ENCODE data around the gene SPINK8. TPM values are rescaled to one million over a fixed set of nuclear protein-coding genes. Genes with fewer than 3 reads are reported as not detected.

The SPINK8 gene
- total and polyA plus RNA-seq, 2 donors (not counting 3 experiments of a cell fraction or from before 2014, with no cell fraction given), result not detected

- FAIRE-seq (peak; percentile 52), DNase-seq (ENCODE audit: low read depth, low spot score) (no peak)
- Histone ChIP-seq H3K27me3 (ENCODE audit: control insufficient read depth in 2 of 2, insufficient read depth in 2 of 2, low read length in 2 of 2) (peaks cover 17 to 32% of the 10 kb centered on the region in 2 experiments), H3K36me3 (ENCODE audit: control insufficient read depth in 2 of 2, extremely low read depth in 1 of 2, insufficient read depth in 2 of 2, low read length in 2 of 2) (no peaks in the 10 kb centered on the region), H3K79me2 (ENCODE audit: control insufficient read depth, insufficient read depth, low read length) (no peaks in the 10 kb centered on the region), H2AFZ (ENCODE audit: low read depth, low read length) (no peak overlapping the region), H3K4me3 (replicated peaks in 1 of 3; ENCODE audit: insufficient read depth in 1 of 3, low read depth in 1 of 3, low read length in 3 of 3) (no peak overlapping the region), H4K20me1 (replicated peaks; ENCODE audit: control insufficient read depth, extremely low read depth, insufficient read depth, low read length) (no peaks in the 10 kb centered on the region), H3K4me2 (ENCODE audit: insufficient read depth, low read length) (no peak overlapping the region), H3K27ac (ENCODE audit: insufficient read depth, low read depth, low read length) (no peak overlapping the region), H3K9me1 (replicated peaks; ENCODE audit: control insufficient read depth, extremely low read depth, insufficient read depth, low read length) (no peaks in the 10 kb centered on the region), H3K4me1 (ENCODE audit: control insufficient read depth, extremely low read depth, insufficient read depth, low read length) (no peaks in the 10 kb centered on the region), H3K9ac (replicated peaks; ENCODE audit: extremely low read depth, insufficient read depth, low read length) (no peak overlapping the region), H3K9me3 (replicated peaks; ENCODE audit: control insufficient read depth, insufficient read depth, low read length) (no peaks in the 10 kb centered on the region)
- TF ChIP-seq MYC (IDR thresholded peaks at IDR 0.05; ENCODE audit: low read depth, low read length), result no peak
- TF ChIP-seq JUN (IDR thresholded peaks at IDR 0.05; ENCODE audit: borderline replicate concordance, insufficient read depth, insufficient read length, low read depth), result no peak
- no peak for TF ChIP-seq FOS (IDR thresholded peaks at IDR 0.05; ENCODE audit: borderline replicate concordance, insufficient read depth, low read length)
- no peak for TF ChIP-seq EZH2 (IDR thresholded peaks at IDR 0.05; ENCODE audit: borderline replicate concordance, low read depth, low read length, severe bottlenecking)
- TF ChIP-seq MAX (IDR thresholded peaks at IDR 0.05; ENCODE audit: insufficient read depth, insufficient read length), result no peak
- no TSS peak for BruUV-seq (replicated peaks)
- CTCF ChIA-PET, result no interaction called here
- intact Hi-C loops (cut with micrococcal nuclease) (no loop called here), dilution Hi-C loops (cut with MboI; ENCODE audit: extremely low pct_ligation_motif_present, low sequenced_read_pairs) (no loop called here)
- POLR2A ChIA-PET, result no interaction called here
Measured at GRCh38 chr3:48344867-48345507, 11.5 kb upstream of the SPINK8 start.

DNA sequence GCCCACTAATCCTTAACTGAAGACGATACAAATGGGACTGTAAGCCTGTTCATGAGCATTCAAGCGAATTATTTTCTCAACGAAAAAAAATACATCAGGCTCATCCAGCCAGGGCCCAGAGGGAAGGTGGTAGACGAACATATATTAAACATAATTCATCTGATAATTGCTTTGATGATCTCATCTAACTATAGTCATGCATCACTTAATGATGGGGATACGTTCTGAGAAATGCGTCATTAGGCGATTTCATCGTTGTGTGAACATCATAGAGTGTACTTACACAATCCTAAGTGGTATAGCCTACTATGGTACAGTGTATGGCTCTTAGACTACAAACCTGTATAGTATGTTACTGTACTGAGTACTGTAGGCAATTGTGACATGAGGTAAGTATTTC is 10.0 kb upstream of the SPINK8 start:
- intact Hi-C loops (cut with micrococcal nuclease), result no loop called here
- Histone ChIP-seq H3K9ac (replicated peaks; ENCODE audit: extremely low read depth, insufficient read depth, low read length) (no peak overlapping the region), H3K9me1 (replicated peaks; ENCODE audit: control insufficient read depth, extremely low read depth, insufficient read depth, low read length) (no peaks in the 10 kb centered on the region), H3K27me3 (ENCODE audit: control insufficient read depth in 2 of 2, insufficient read depth in 2 of 2, low read length in 2 of 2) (peaks cover 14 to 23% of the 10 kb centered on the region in 2 experiments), H3K4me2 (ENCODE audit: insufficient read depth, low read length) (no peak overlapping the region), H3K36me3 (ENCODE audit: control insufficient read depth in 2 of 2, extremely low read depth in 1 of 2, insufficient read depth in 2 of 2, low read length in 2 of 2) (no peaks in the 10 kb centered on the region), H3K4me3 (replicated peaks in 1 of 3; ENCODE audit: insufficient read depth in 1 of 3, low read depth in 1 of 3, low read length in 3 of 3) (no peak overlapping the region), H2AFZ (ENCODE audit: low read depth, low read length) (no peak overlapping the region), H3K27ac (ENCODE audit: insufficient read depth, low read depth, low read length) (no peak overlapping the region), H4K20me1 (replicated peaks; ENCODE audit: control insufficient read depth, extremely low read depth, insufficient read depth, low read length) (no peaks in the 10 kb centered on the region), H3K79me2 (ENCODE audit: control insufficient read depth, insufficient read depth, low read length) (no peaks in the 10 kb centered on the region), H3K9me3 (replicated peaks; ENCODE audit: control insufficient read depth, insufficient read depth, low read length) (no peaks in the 10 kb centered on the region), H3K4me1 (ENCODE audit: control insufficient read depth, extremely low read depth, insufficient read depth, low read length) (no peaks in the 10 kb centered on the region)
- POLR2A ChIA-PET, result no interaction called here
- BruUV-seq (replicated peaks), result no TSS peak
- DNase-seq (ENCODE audit: low read depth, low spot score) (no peak), FAIRE-seq (no peak)
- dilution Hi-C loops (cut with MboI; ENCODE audit: extremely low pct_ligation_motif_present, low sequenced_read_pairs), result no loop called here
- TF ChIP-seq MYC (IDR thresholded peaks at IDR 0.05; ENCODE audit: low read depth, low read length) (no peak), FOS (IDR thresholded peaks at IDR 0.05; ENCODE audit: borderline replicate concordance, insufficient read depth, low read length) (no peak), GATA2 (IDR thresholded peaks at IDR 0.05; ENCODE audit: insufficient read depth, insufficient read length, low read depth, low read length) (no peak), JUN (IDR thresholded peaks at IDR 0.05; ENCODE audit: borderline replicate concordance, insufficient read depth, insufficient read length, low read depth) (no peak), POLR2AphosphoS5 (IDR thresholded peaks at IDR 0.05; ENCODE audit: insufficient read depth, low read depth, low read length) (no peak), EZH2 (IDR thresholded peaks at IDR 0.05; ENCODE audit: borderline replicate concordance, low read depth, low read length, severe bottlenecking) (no peak), POLR2A (IDR thresholded peaks at IDR 0.05; ENCODE audit: low read depth, low read length) (no peak), CTCF (IDR thresholded peaks at IDR 0.05; ENCODE audit: extremely low read depth in 1 of 2, insufficient read depth in 1 of 2, low read depth in 1 of 2, low read length in 2 of 2) (no peak), MAX (IDR thresholded peaks at IDR 0.05; ENCODE audit: insufficient read depth, insufficient read length) (no peak)
- CTCF ChIA-PET, result interaction anchor here (0.8 to 1.5 kb wide), 2 partner anchors 48 to 93 kb away, joined by 3 to 4 read pairs; no protein-coding TSS in a partner anchor

Measured in endothelial cell of umbilical vein (primary cell).